Astrocyte (in vitro differentiated cells and primary cell): ENCODE measurements around the gene RGPD3. TPM values are rescaled to one million over a fixed set of nuclear protein-coding genes. Genes with fewer than 3 reads are reported as not detected.
"Not testable (repeated sequence)": the region's sequence is repeated elsewhere in the genome, so short reads cannot be mapped to it uniquely, and the experiment has no call there.

Source experiments
- DNase-seq: peaks from one replicate; pipeline ENCODE4 v3.0.0-alpha.2; 2010; ENCODE audit warnings: low read depth
- FAIRE-seq: peaks from 2 replicates; lab custom pipeline; 2011; peaks lifted over from hg19 to GRCh38; lab: Jason Lieb, UNC
- H2AFZ ChIP-seq: 2 replicates; pipeline ENCODE4 v1.6.0; 2012; ENCODE audit warnings: low read depth, low read length, inconsistent platforms
- H3K27ac ChIP-seq: 2 replicates; pipeline ENCODE4 v1.5.1; 2011; ENCODE audit warnings: low read depth, low read length, inconsistent platforms
- H3K27me3 ChIP-seq: 2 replicates; pipeline ENCODE4 v1.6.0; 2011; ENCODE audit warnings: low read length, inconsistent platforms; ENCODE audit not compliant: insufficient read depth
- H3K36me3 ChIP-seq: 2 replicates; pipeline ENCODE4 v1.5.1; 2011; ENCODE audit warnings: low read length, inconsistent platforms; ENCODE audit not compliant: insufficient read depth
- H3K4me1 ChIP-seq: 2 replicates; pipeline ENCODE4 v1.5.1; 2011; ENCODE audit warnings: low read length, inconsistent platforms; ENCODE audit not compliant: insufficient read depth
- H3K4me2 ChIP-seq: 2 replicates; pipeline ENCODE4 v1.6.0; 2012; ENCODE audit warnings: low read length, inconsistent platforms
- H3K4me3 ChIP-seq: 2 replicates; pipeline ENCODE4 v1.5.1; 2011; ENCODE audit warnings: low read depth, mild to moderate bottlenecking, low read length, inconsistent platforms; ENCODE audit not compliant: insufficient read depth
- H3K79me2 ChIP-seq: 2 replicates; pipeline ENCODE4 v1.6.0; 2012; ENCODE audit warnings: mild to moderate bottlenecking, low read length, inconsistent platforms; ENCODE audit not compliant: insufficient read depth
- H3K9ac ChIP-seq: 2 replicates; pipeline ENCODE4 v1.6.0; 2012; ENCODE audit warnings: mild to moderate bottlenecking, low read length, inconsistent platforms
- H3K9me3 ChIP-seq: 2 replicates; pipeline ENCODE4 v1.5.1; 2012; ENCODE audit warnings: low read depth, mild to moderate bottlenecking, low read length, inconsistent platforms; ENCODE audit not compliant: insufficient read depth
- H4K20me1 ChIP-seq: 2 replicates; pipeline ENCODE4 v1.6.0; 2012; ENCODE audit warnings: low read length, inconsistent platforms; ENCODE audit not compliant: insufficient read depth
- H3K27ac Mint-ChIP-seq: one replicate; pipeline ENCODE4 v1.8.0; 2021; ENCODE audit warnings: mild to moderate bottlenecking, mixed read lengths; ENCODE audit not compliant: unreplicated experiment
- H3K27me3 Mint-ChIP-seq: one replicate; pipeline ENCODE4 v1.8.0; 2021; ENCODE audit warnings: low read depth, mixed read lengths; ENCODE audit not compliant: unreplicated experiment
- H3K36me3 Mint-ChIP-seq: one replicate; pipeline ENCODE4 v1.8.0; 2021; ENCODE audit warnings: low read depth, mixed read lengths; ENCODE audit not compliant: unreplicated experiment
- H3K4me1 Mint-ChIP-seq: one replicate; pipeline ENCODE4 v1.8.0; 2021; ENCODE audit warnings: low read depth, mixed read lengths; ENCODE audit not compliant: unreplicated experiment
- H3K4me3 Mint-ChIP-seq: one replicate; pipeline ENCODE4 v1.8.0; 2021; ENCODE audit warnings: mild to moderate bottlenecking, moderate library complexity, mixed read lengths; ENCODE audit not compliant: unreplicated experiment
- H3K9me3 Mint-ChIP-seq: one replicate; pipeline ENCODE4 v1.8.0; 2021; ENCODE audit warnings: mild to moderate bottlenecking, mixed read lengths; ENCODE audit not compliant: unreplicated experiment
- total RNA-seq: library from RNA; stranded (reverse); gene quantifications from 2 replicates; pipeline ENCODE4 v1.2.1, GENCODE V29; 2021

The RGPD3 gene
- total RNA-seq, 1 donor from 2014 or later = 0.16 TPM

GRCh38 chr2:106487386-106488191 lies 19.4 kb upstream of the RGPD3 start:
- not testable (repeated sequence) for H3K27me3 ChIP-seq, H3K4me1 ChIP-seq, H3K9me3 Mint-ChIP-seq, H3K27ac ChIP-seq, H3K9me3 ChIP-seq, FAIRE-seq, H3K79me2 ChIP-seq, H3K4me3 ChIP-seq, H3K36me3 Mint-ChIP-seq, H3K4me2 ChIP-seq, H3K4me1 Mint-ChIP-seq, H3K27ac Mint-ChIP-seq, H3K36me3 ChIP-seq, H3K9ac ChIP-seq, DNase-seq, H4K20me1 ChIP-seq, H3K4me3 Mint-ChIP-seq, H2AFZ ChIP-seq
- H3K27me3 Mint-ChIP-seq = peaks cover 28% of the 10 kb centered on the region

- DNase-seq, H3K27ac Mint-ChIP-seq, H3K9me3 Mint-ChIP-seq, H3K36me3 Mint-ChIP-seq, H3K4me1 Mint-ChIP-seq, H3K4me1 ChIP-seq, H2AFZ ChIP-seq, H3K9ac ChIP-seq, H3K9me3 ChIP-seq, H3K4me3 Mint-ChIP-seq, FAIRE-seq, H4K20me1 ChIP-seq, H3K27me3 ChIP-seq, H3K79me2 ChIP-seq, H3K36me3 ChIP-seq, H3K4me3 ChIP-seq, H3K4me2 ChIP-seq, H3K27ac ChIP-seq: not testable (repeated sequence)
- peaks cover 28% of the 10 kb centered on the region for H3K27me3 Mint-ChIP-seq
Measured at GRCh38 chr2:106486551-106487385, 18.6 kb upstream of the RGPD3 start, which contains the start of gene CD8B2. Gene CD8B2 (plus strand): TSS chr2:106487364. CDS start chr2:106487427, 63 bp downstream.

DNA sequence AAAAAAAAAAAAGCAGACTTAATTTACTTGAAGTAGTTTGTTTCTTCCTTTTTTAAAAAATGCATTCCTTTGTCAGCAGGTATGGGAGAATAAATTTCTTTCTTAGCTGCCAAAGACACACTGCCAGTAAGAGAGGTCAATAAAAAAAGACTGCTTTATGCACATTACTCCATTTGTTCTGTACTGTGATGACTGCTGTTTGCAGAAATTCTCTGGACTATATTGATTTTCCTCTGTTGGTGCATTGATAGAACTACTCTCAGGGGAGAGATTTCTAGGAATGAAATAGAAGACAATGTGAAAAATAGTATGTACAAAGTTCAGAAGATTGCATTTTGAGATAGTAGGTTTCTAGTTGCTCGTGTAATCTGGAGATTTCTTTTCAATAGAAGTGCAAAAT lies 11.3 kb upstream of the RGPD3 start:
- not testable (repeated sequence) for H3K4me1 Mint-ChIP-seq, FAIRE-seq, H3K9ac ChIP-seq, H3K36me3 ChIP-seq, H3K27me3 Mint-ChIP-seq, H3K4me3 Mint-ChIP-seq, H2AFZ ChIP-seq, H3K27ac Mint-ChIP-seq, H3K9me3 ChIP-seq, H4K20me1 ChIP-seq, H3K4me2 ChIP-seq, H3K4me3 ChIP-seq, H3K36me3 Mint-ChIP-seq, H3K4me1 ChIP-seq, H3K9me3 Mint-ChIP-seq, H3K79me2 ChIP-seq, DNase-seq, H3K27me3 ChIP-seq, H3K27ac ChIP-seq

DNA sequence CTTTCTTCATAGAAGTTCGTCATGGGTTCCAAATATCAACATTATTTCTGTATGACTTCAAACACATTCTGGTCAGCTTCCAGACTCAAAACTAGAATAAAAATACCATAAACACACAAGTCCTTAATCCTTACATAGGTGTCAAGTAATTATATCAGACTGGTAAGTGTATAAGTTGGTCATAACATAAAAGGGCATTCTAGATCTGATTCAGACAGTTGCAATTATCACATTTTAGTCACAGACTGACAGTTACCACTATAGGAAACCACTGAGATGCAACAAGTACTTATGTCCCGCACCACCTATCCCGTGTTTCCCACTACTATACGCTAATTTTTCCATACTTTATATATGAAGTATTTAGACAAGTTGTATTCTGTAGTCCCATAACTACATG lies 9.4 kb upstream of the RGPD3 start:
- not testable (repeated sequence) for H3K27ac ChIP-seq, H3K36me3 Mint-ChIP-seq, H3K4me2 ChIP-seq, H3K9me3 ChIP-seq, H3K27me3 ChIP-seq, H3K79me2 ChIP-seq, H3K27ac Mint-ChIP-seq, H3K4me1 ChIP-seq, H3K4me3 ChIP-seq, H3K9ac ChIP-seq, H3K4me1 Mint-ChIP-seq, H3K36me3 ChIP-seq, DNase-seq, FAIRE-seq, H3K4me3 Mint-ChIP-seq, H2AFZ ChIP-seq, H4K20me1 ChIP-seq, H3K27me3 Mint-ChIP-seq, H3K9me3 Mint-ChIP-seq

- not testable (repeated sequence) for FAIRE-seq, H3K36me3 Mint-ChIP-seq, H3K9ac ChIP-seq, DNase-seq, H3K4me3 Mint-ChIP-seq, H3K4me2 ChIP-seq, H3K27me3 Mint-ChIP-seq, H2AFZ ChIP-seq, H3K27ac Mint-ChIP-seq, H3K4me1 Mint-ChIP-seq, H3K4me1 ChIP-seq, H3K4me3 ChIP-seq, H3K79me2 ChIP-seq, H3K9me3 ChIP-seq, H3K27me3 ChIP-seq, H3K9me3 Mint-ChIP-seq, H3K27ac ChIP-seq, H3K36me3 ChIP-seq, H4K20me1 ChIP-seq
Measured at GRCh38 chr2:106470658-106471057, 2.4 kb upstream of the RGPD3 start.
